GM04504 (cell line): ENCODE measurements around the gene SLC25A26.
A peak's percentile ranks its signal among the peaks of the same experiment; 100 is the strongest.
"Not testable (repeated sequence)": the region's sequence is repeated elsewhere in the genome, so short reads cannot be mapped to it uniquely, and the experiment has no call there.

Experiments
- DNase-seq: peaks from one replicate; pipeline ENCODE4 v3.0.0-alpha.2; 2012; ENCODE audit warnings: low read depth

The SLC25A26 gene

GRCh38 chr3:66411474-66411873 is 190.7 kb downstream of the SLC25A26 start:
- DNase-seq: no peak

GRCh38 chr3:66411961-66412887 is 191.4 kb downstream of the SLC25A26 start:
- no peak for DNase-seq

- DNase-seq: peak; percentile 65
These were observed 192.4 kb downstream of the SLC25A26 start for GRCh38 chr3:66413151-66413751.

- no peak for DNase-seq
These were observed 194.0 kb downstream of the SLC25A26 start for GRCh38 chr3:66414846-66415245.

GRCh38 chr3:66415867-66416428 is 195.1 kb downstream of the SLC25A26 start:
- DNase-seq: no peak

GRCh38 chr3:66416556-66417304 is 195.9 kb downstream of the SLC25A26 start:
- DNase-seq: no peak

- no peak for DNase-seq
These were observed 197.7 kb downstream of the SLC25A26 start for GRCh38 chr3:66418475-66418931.

- no peak for DNase-seq
These were observed 198.2 kb downstream of the SLC25A26 start for GRCh38 chr3:66419036-66419435.

GRCh38 chr3:66421144-66421543 is 200.3 kb downstream of the SLC25A26 start:
- not testable (repeated sequence) for DNase-seq

GRCh38 chr3:66421893-66422292 is 201.1 kb downstream of the SLC25A26 start:
- not testable (repeated sequence) for DNase-seq

- peak; percentile 58 for DNase-seq
These were observed 203.0 kb downstream of the SLC25A26 start for GRCh38 chr3:66423791-66424190.

- DNase-seq: no peak
These were observed 204.2 kb downstream of the SLC25A26 start for GRCh38 chr3:66425032-66425431.

- no peak for DNase-seq
These were observed 204.8 kb downstream of the SLC25A26 start for GRCh38 chr3:66425576-66426114.

GRCh38 chr3:66426135-66426534 is 205.3 kb downstream of the SLC25A26 start:
- DNase-seq: no peak

- DNase-seq: no peak
These were observed 206.6 kb downstream of the SLC25A26 start for GRCh38 chr3:66427352-66427751.

- DNase-seq: no peak
These were observed 207.2 kb downstream of the SLC25A26 start for GRCh38 chr3:66427951-66428474.
